ACC112 (cell line): ENCODE data around the gene GID4.
"Not testable (repeated sequence)": the region's sequence is repeated elsewhere in the genome, so short reads cannot be mapped to it uniquely, and the experiment has no call there.

Source experiments
- H2AFZ ChIP-seq: fragments of 200-600 bp; sonication (generic); one replicate; pipeline ENCODE4 v1.6.0; 2017; ENCODE audit warnings: antibody characterized with exemption, low read length; ENCODE audit not compliant: unreplicated experiment
- H3K27ac ChIP-seq: fragments of 200-600 bp; sonication (generic); 2 replicates; pipeline ENCODE4 v1.5.1; 2014; ENCODE audit warnings: low read depth, mild to moderate bottlenecking, antibody characterized with exemption, low read length, moderate library complexity
- H3K27me3 ChIP-seq: fragments of 200-600 bp; sonication (generic); 2 replicates; pipeline ENCODE4 v1.6.1; 2014; ENCODE audit warnings: mild to moderate bottlenecking, antibody characterized with exemption, low read length, moderate library complexity, mixed read lengths; ENCODE audit not compliant: insufficient read depth
- H3K36me3 ChIP-seq: fragments of 200-600 bp; sonication (generic); 2 replicates; pipeline ENCODE4 v1.6.1; 2016; ENCODE audit warnings: mild to moderate bottlenecking, antibody characterized with exemption, low read length, moderate library complexity, mixed read lengths; ENCODE audit not compliant: insufficient read depth
- H3K4me1 ChIP-seq: fragments of 200-600 bp; sonication (generic); one replicate; pipeline ENCODE4 v1.6.1; 2016; ENCODE audit warnings: low read length, mixed read lengths; ENCODE audit not compliant: insufficient read depth, unreplicated experiment, control insufficient read depth
- H3K4me3 ChIP-seq: fragments of 200-600 bp; sonication (generic); 2 replicates; pipeline ENCODE4 v1.5.1; 2014; ENCODE audit warnings: mild to moderate bottlenecking, low read depth, low read length
- H3K79me2 ChIP-seq: fragments of 200-600 bp; sonication (generic); one replicate; pipeline ENCODE4 v1.6.0; 2016; ENCODE audit warnings: low read length; ENCODE audit not compliant: control insufficient read depth, unreplicated experiment, insufficient read depth

Gene GID4

GRCh38 chr17:18038861-18039534 is at the start of gene GID4, which contains the start of gene ATPAF2:
Gene GID4 (plus strand): TSS chr17:18039408. CDS start chr17:18039465, 57 bp downstream.
Gene ATPAF2 (minus strand): TSS chr17:18039168. CDS start chr17:18039013, 155 bp downstream.
- Histone ChIP-seq H3K4me3 (peak within 1 kb of the TSS; percentile 90), H3K79me2 (peaks cover 32% of the 10 kb centered on the region), H2AFZ (peak within 1 kb of the TSS; percentile 76), H3K27ac (no peak within 1 kb of the TSS), H3K4me1 (peaks cover 34% of the 10 kb centered on the region), H3K36me3 (no peaks in the 10 kb centered on the region), H3K27me3 (no peaks in the 10 kb centered on the region)

- Histone ChIP-seq H3K27me3 (no peaks in the 10 kb centered on the region), H3K4me3 (no peak overlapping the region), H3K27ac (no peak overlapping the region), H3K4me1 (peaks cover 13% of the 10 kb centered on the region), H3K79me2 (no peaks in the 10 kb centered on the region), H3K36me3 (no peaks in the 10 kb centered on the region), H2AFZ (no peak overlapping the region)
Observed at GRCh38 chr17:17989618-17990017, 49.6 kb upstream of the GID4 start.

DNA sequence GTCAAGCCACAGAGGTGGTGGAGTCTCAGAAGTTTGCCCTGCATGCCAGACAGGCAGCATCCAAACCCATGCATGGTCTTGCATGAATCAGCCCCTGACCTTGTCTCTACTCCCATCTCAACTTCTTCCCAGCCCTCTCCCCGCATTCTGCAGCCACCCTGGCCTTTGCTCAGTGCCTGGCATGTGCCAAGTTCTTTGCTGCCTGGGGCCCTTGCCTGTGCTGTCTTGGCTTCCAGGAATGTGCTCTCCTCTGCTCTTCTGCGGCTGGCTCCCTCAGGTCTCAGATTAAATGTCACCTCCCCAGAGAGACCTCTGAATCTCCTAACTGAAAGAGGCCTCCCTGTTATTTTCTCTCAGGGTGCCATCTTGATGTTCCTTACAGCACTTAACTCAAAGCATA is 48.9 kb upstream of the GID4 start:
- Histone ChIP-seq H3K4me1 (peaks cover 13% of the 10 kb centered on the region), H3K27me3 (no peaks in the 10 kb centered on the region), H3K79me2 (no peaks in the 10 kb centered on the region), H3K36me3 (no peaks in the 10 kb centered on the region), H2AFZ (peak overlapping the region; percentile 4), H3K27ac (peak overlapping the region; percentile 84), H3K4me3 (no peak overlapping the region)

DNA sequence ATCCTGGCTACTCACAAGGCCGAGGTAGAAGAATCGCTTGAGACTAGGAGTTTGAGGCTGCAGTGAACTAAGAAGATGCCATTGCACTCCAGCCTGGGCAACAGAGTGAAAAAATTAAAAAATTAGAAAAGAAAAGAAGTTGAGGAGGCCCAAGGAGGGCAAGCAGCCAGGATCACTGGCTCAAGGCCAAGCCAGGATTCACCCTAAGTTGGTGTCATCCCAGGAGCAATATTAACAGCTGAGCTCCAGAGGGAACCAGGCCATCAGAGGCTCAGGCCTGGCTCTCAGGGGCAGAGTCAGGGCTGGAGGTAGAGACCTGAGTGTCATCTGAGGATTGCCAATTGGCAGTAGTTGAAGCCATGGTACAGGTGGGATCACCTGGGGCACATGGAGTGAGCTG is 45.8 kb upstream of the GID4 start:
- peaks cover 13% of the 10 kb centered on the region for H3K4me1 ChIP-seq
- H3K27ac ChIP-seq = no peak overlapping the region
- no peaks in the 10 kb centered on the region for H3K79me2 ChIP-seq
- H3K27me3 ChIP-seq = no peaks in the 10 kb centered on the region
- H2AFZ ChIP-seq = no peak overlapping the region
- no peak overlapping the region for H3K4me3 ChIP-seq
- H3K36me3 ChIP-seq = no peaks in the 10 kb centered on the region

GRCh38 chr17:17993852-17994251 is 45.4 kb upstream of the GID4 start:
- Histone ChIP-seq H3K27ac (no peak overlapping the region), H3K79me2 (no peaks in the 10 kb centered on the region), H3K4me1 (peaks cover 13% of the 10 kb centered on the region), H3K27me3 (no peaks in the 10 kb centered on the region), H3K4me3 (no peak overlapping the region), H2AFZ (no peak overlapping the region), H3K36me3 (no peaks in the 10 kb centered on the region)

GRCh38 chr17:17994271-17995069 is 44.7 kb upstream of the GID4 start:
- H3K36me3 ChIP-seq = no peaks in the 10 kb centered on the region
- no peaks in the 10 kb centered on the region for H3K27me3 ChIP-seq
- H3K79me2 ChIP-seq = no peaks in the 10 kb centered on the region
- H3K4me3 ChIP-seq = no peak overlapping the region
- no peak overlapping the region for H2AFZ ChIP-seq
- no peak overlapping the region for H3K27ac ChIP-seq
- H3K4me1 ChIP-seq = peaks cover 13% of the 10 kb centered on the region

GRCh38 chr17:17995887-17996286 is 43.3 kb upstream of the GID4 start:
- not testable (repeated sequence) for H2AFZ ChIP-seq, H3K79me2 ChIP-seq, H3K4me1 ChIP-seq, H3K27ac ChIP-seq, H3K27me3 ChIP-seq, H3K4me3 ChIP-seq, H3K36me3 ChIP-seq

GRCh38 chr17:17998934-17999333 is 40.3 kb upstream of the GID4 start:
- H3K27ac ChIP-seq = no peak overlapping the region
- H3K36me3 ChIP-seq = no peaks in the 10 kb centered on the region
- H3K4me1 ChIP-seq = no peaks in the 10 kb centered on the region
- no peak overlapping the region for H2AFZ ChIP-seq
- H3K27me3 ChIP-seq = no peaks in the 10 kb centered on the region
- no peak overlapping the region for H3K4me3 ChIP-seq
- H3K79me2 ChIP-seq = no peaks in the 10 kb centered on the region

GRCh38 chr17:17999364-18000029 is 39.7 kb upstream of the GID4 start:
- no peak overlapping the region for H2AFZ ChIP-seq
- H3K4me1 ChIP-seq = no peaks in the 10 kb centered on the region
- H3K27me3 ChIP-seq = no peaks in the 10 kb centered on the region
- no peaks in the 10 kb centered on the region for H3K79me2 ChIP-seq
- H3K36me3 ChIP-seq = no peaks in the 10 kb centered on the region
- H3K27ac ChIP-seq = no peak overlapping the region
- H3K4me3 ChIP-seq = no peak overlapping the region

DNA sequence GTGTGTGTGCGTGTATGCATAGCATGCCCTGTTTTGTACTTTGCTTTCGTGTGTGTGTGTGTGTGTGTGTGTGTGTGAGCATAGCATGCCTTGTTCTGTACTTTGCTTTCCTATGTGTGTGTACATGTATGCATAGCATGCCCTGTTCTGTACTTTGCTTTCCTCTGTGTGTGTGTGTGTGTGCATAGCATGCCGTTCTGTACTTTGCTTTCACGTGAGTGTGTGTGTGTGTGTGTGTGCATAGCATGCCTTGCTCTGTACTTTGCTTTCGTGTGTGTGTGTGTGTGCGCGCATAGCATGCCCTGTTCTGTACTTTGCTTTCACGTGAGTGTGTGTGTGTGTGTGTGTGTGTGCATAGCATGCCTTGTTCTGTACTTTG is 39.2 kb upstream of the GID4 start:
- Histone ChIP-seq H3K79me2 (no peaks in the 10 kb centered on the region), H3K4me3 (no peak overlapping the region), H3K27ac (no peak overlapping the region), H3K4me1 (no peaks in the 10 kb centered on the region), H2AFZ (no peak overlapping the region), H3K36me3 (no peaks in the 10 kb centered on the region), H3K27me3 (no peaks in the 10 kb centered on the region)
